ENCODE results near the gene SDC3.

GRCh38 chr1:30888391-30888790 lies 20.2 kb downstream of the SDC3 start:
- TF ChIP-seq CTCF (conservative IDR thresholded peaks at IDR 0.05) (no peak), EZH2 (IDR thresholded peaks at IDR 0.05; ENCODE audit: low read depth) (no peak)

Measured in PC-9 (cell line).